ENCODE measurements around the gene RAB44. TPM values are rescaled to one million over a fixed set of nuclear protein-coding genes. Genes with fewer than 3 reads are reported as not detected.
"Not testable (repeated sequence)": the region's sequence is repeated elsewhere in the genome, so short reads cannot be mapped to it uniquely, and the experiment has no call there.

RAB44 gene
- total RNA-seq, 1 donor from 2014 or later = not detected

DNA sequence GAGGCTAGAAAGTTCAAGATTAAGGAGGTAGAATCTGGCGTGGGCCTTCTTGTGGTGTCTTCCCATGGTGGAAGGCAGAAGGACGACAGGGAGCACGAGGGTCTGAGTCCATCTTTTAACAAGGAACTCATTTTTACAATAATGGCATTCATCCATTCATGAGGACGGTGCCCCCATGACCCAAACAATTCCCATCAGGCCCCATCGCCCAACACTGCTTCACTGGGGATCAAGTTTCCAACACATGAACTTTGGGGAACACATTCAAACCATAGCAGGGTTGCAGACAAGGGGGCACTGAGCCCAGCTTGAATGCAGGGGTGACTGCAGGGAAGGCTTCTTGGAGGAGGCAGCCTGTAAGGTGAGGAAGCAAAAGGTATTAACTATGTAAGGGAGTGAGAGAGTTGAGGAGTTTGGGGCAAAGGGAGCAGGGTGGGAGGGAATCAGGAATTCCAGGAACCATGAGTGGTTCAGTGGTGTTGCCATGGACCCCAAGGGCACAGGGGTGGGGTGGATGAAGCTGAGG lies 5.5 kb downstream of the RAB44 start:
- TF ChIP-seq, protein P1, sequence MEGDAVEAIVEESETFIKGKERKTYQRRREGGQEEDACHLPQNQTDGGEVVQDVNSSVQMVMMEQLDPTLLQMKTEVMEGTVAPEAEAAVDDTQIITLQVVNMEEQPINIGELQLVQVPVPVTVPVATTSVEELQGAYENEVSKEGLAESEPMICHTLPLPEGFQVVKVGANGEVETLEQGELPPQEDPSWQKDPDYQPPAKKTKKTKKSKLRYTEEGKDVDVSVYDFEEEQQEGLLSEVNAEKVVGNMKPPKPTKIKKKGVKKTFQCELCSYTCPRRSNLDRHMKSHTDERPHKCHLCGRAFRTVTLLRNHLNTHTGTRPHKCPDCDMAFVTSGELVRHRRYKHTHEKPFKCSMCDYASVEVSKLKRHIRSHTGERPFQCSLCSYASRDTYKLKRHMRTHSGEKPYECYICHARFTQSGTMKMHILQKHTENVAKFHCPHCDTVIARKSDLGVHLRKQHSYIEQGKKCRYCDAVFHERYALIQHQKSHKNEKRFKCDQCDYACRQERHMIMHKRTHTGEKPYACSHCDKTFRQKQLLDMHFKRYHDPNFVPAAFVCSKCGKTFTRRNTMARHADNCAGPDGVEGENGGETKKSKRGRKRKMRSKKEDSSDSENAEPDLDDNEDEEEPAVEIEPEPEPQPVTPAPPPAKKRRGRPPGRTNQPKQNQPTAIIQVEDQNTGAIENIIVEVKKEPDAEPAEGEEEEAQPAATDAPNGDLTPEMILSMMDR (conservative IDR thresholded peaks at IDR 0.05) = no peak
- H3K27me3 Mint-ChIP-seq = peaks cover 10% of the 10 kb centered on the region
- H3K36me3 Mint-ChIP-seq = no peaks in the 10 kb centered on the region
- H3K9me3 Mint-ChIP-seq = no peaks in the 10 kb centered on the region
- no peaks in the 10 kb centered on the region for H3K4me1 Mint-ChIP-seq (ENCODE audit: unreplicated experiment)
- no peak for DNase-seq (ENCODE audit: extremely low spot score, unreplicated experiment)
- H3K27ac Mint-ChIP-seq = no peak overlapping the region
- no peak overlapping the region for H3K4me3 Mint-ChIP-seq

DNA sequence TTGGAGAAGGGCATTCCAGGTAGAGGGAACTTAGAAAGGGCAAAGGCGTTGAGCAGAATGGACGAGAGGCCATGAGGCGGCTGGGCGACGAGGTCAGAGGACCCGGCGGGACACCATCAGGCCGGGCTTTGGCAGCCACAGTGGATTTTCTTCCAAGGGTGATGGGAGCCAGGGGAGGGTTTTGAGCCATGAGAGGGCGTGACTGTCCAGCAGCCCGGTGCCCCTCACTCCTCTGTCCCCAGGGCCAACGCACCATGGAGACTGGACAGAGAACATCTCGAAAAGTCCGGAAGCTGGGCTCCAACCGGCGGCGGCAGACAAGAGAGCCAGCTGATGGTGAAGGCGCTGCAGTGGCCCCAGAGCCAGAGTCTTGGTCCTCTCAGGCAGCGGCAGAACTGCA lies 6.4 kb downstream of the RAB44 start:
- Mint-ChIP-seq H3K4me3 (no peak overlapping the region), H3K27me3 (peaks cover 4% of the 10 kb centered on the region), H3K4me1 (ENCODE audit: unreplicated experiment) (no peaks in the 10 kb centered on the region), H3K36me3 (no peaks in the 10 kb centered on the region), H3K27ac (no peak overlapping the region), H3K9me3 (no peaks in the 10 kb centered on the region)
- no peak for DNase-seq (ENCODE audit: extremely low spot score, unreplicated experiment)
- TF ChIP-seq, protein P1 (conservative IDR thresholded peaks at IDR 0.05) = no peak

DNA sequence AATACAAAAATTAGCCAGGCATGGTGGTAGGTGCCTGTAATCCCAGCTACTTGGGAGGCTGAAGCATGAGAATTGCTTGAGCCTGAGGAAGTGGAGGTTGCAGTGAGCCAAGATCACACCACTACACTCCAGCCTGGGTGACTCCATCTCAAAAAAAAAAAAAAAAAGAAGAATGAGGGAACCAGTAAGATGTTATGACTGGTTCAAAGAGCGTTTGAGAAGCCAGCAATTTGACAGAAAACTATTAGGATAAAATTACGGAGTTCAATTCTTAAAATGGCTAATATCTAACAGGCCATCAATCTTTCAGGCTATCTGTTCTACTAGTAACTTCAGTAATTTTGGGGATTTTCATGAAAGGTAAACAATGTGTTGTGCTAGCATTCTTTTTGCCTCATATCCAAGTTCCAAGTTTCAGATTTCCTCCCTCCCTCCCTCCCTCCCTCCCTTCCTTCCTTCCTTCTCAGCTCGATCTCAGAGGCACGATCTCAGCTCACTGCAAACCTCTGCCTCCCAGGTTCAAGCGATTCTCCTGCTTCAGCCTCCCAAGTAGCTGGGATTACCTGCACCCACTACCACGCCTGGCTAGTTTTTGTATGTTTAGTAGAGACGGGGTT lies 7.4 kb downstream of the RAB44 start:
- H3K27me3 Mint-ChIP-seq; DNase-seq (ENCODE audit: extremely low spot score, unreplicated experiment); H3K36me3 Mint-ChIP-seq; H3K9me3 Mint-ChIP-seq; H3K4me3 Mint-ChIP-seq; H3K4me1 Mint-ChIP-seq (ENCODE audit: unreplicated experiment); H3K27ac Mint-ChIP-seq: not testable (repeated sequence)

DNA sequence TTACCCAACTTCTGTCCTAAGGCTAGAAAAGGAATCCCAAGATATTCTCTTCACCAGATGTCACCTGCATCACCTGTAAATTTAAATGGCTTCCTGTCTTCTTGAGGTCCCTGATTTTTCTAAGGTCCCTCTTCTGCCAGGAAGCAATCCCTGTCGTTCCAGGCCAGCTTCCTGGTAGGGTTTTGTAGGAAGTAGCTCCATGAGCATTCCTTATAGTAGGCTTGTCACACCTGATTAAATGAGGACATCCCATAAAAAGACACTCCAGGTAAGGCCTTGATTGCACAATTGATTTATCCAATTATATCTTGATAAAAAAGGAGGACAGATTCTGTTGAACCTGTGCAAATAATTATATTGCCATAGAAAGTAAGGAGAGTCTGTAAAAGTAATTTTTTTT lies 8.7 kb downstream of the RAB44 start:
- Mint-ChIP-seq H3K4me1 (ENCODE audit: unreplicated experiment) (no peaks in the 10 kb centered on the region), H3K36me3 (no peaks in the 10 kb centered on the region), H3K9me3 (no peaks in the 10 kb centered on the region), H3K27me3 (peaks cover 4% of the 10 kb centered on the region), H3K27ac (no peak overlapping the region), H3K4me3 (no peak overlapping the region)
- DNase-seq (ENCODE audit: extremely low spot score, unreplicated experiment) = no peak
- TF ChIP-seq, protein P1 (conservative IDR thresholded peaks at IDR 0.05) = no peak

DNA sequence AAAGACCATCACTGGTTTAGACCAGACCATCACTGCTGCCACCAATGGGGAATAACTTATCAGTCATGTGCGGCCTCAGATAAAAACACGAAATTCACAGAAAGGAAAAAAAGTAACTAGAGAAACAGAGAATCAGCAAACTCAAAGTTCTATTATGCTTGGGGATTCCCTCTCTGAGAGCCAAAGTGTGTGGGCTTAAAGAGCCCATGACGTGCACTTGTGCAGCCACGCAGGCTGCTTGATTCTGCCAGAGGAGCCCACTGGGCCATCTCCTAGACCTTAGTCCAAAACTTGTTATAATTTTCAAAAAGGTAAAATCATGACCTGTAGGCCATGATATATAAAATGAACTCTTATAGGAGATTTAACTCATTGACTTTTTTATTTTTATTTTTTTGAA lies 15.2 kb downstream of the RAB44 start:
- H3K27me3 Mint-ChIP-seq = no peaks in the 10 kb centered on the region
- no peak for DNase-seq (ENCODE audit: extremely low spot score, unreplicated experiment)
- H3K4me3 Mint-ChIP-seq = no peak overlapping the region
- TF ChIP-seq, protein P1 (conservative IDR thresholded peaks at IDR 0.05) = no peak
- H3K36me3 Mint-ChIP-seq = no peaks in the 10 kb centered on the region
- no peaks in the 10 kb centered on the region for H3K4me1 Mint-ChIP-seq (ENCODE audit: unreplicated experiment)
- H3K27ac Mint-ChIP-seq = no peak overlapping the region
- no peaks in the 10 kb centered on the region for H3K9me3 Mint-ChIP-seq

DNA sequence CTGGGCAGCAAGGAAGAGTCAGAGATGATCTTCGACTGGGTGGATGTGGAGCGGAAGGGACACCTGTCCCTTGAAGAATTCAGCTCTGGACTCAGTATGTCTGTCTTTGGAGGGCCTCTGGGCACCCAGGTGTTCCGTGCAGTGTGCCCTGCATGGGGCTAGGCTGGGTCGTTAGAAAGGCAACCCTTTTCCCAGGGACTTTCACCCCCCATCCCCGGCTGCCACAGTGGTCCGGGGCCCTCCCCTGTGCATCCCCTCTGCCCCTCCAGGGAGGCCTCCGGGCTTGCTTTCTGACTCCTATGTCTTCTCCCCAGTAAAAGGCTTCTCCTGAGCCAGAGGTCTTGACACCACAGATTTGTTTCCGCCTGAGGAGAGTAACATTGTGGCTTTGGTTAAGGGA lies 16.2 kb downstream of the RAB44 start:
- TF ChIP-seq, protein P1 (conservative IDR thresholded peaks at IDR 0.05) = no peak
- H3K9me3 Mint-ChIP-seq = no peaks in the 10 kb centered on the region
- H3K4me3 Mint-ChIP-seq = no peak overlapping the region
- no peaks in the 10 kb centered on the region for H3K27me3 Mint-ChIP-seq
- H3K36me3 Mint-ChIP-seq = no peaks in the 10 kb centered on the region
- DNase-seq (ENCODE audit: extremely low spot score, unreplicated experiment) = no peak
- no peaks in the 10 kb centered on the region for H3K4me1 Mint-ChIP-seq (ENCODE audit: unreplicated experiment)
- no peak overlapping the region for H3K27ac Mint-ChIP-seq

Data from type B pancreatic cell (in vitro differentiated cells).